Iris pigment epithelial cell (primary cell): ENCODE results near the gene IQCM.

ENCODE experiments used
- DNase-seq: peaks from one replicate; pipeline ENCODE4 v3.0.0-alpha.2; 2011; ENCODE audit warnings: low read depth

The IQCM gene

DNA sequence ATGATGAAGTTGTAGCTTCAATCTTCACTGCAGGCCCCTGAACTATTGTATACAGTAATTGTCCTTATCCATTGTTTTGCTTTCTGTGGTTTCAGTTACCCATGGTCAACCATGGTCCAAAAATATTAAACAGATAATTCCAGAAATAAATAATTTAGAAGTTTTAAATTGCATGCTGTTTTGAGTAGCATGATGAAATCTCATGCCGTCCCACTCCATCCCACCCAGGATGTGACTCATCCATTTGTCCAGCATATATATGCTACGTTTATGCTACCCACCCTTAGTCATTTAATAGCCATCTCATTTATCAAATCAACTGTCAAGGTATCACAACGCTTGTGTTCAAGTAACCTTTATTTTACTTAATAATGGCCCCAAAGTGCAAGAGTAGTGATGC is 34.5 kb downstream of the IQCM start:
- DNase-seq: peak; percentile 87

DNA sequence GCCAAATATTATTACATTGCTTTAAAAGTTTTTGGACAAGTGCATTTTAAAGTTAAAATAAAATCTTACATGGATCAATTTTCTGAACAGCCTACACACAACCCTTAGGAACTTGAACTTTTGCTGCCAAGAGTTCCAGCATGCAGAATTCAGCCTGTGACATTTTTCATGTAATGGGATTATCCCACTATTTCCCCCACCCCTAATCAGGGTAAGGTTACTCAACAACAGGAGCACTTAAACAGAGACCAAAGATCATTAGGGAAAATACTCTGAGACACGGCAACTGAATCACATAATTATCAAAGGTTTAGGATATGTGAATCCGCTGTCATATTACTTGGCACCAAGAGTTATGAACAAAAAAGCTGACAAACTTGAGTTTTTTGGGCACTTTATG is 47.2 kb downstream of the IQCM start:
- DNase-seq: no peak

DNA sequence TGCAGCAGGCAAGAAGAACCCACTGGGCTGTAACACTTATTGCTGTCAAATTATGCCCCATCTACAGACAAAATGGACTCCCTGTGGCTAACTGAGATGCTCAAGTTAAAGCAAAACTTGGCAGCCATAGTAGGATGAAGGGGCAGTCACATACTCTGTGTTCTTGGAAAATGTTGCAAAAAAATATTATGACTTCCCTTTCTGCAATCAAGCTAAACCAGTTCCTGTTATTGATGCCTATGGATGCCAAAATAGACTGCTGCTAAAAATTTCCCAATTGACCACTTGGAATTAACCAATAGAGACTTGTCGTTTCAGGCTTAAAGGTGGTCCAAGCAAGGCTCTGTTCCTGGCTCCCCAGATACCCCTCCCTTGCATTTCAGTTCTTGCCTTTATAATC is 49.5 kb downstream of the IQCM start:
- DNase-seq: no peak

DNA sequence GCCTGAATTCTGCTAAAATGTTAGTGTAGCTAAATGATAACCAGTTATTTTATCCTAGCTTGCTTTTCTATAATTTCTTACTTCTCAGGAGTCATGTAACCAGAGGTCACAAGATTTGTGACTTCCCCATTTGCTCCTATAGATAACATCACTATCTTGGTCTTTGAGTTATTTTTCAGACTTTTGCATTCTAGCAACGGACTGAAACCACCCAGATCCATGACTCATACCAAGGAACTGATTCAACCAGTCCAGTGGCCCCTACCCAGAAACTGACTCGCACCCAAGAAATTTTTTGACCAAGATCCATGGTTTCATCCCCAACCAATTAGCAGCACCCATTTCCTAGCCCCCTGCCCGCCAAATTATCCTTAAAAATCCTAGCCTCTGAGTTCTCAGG is 50.0 kb downstream of the IQCM start:
- peak; percentile 55 for DNase-seq

- DNase-seq: no peak
Observed at GRCh38 chr4:149755969-149756368, 59.7 kb downstream of the IQCM start.

DNA sequence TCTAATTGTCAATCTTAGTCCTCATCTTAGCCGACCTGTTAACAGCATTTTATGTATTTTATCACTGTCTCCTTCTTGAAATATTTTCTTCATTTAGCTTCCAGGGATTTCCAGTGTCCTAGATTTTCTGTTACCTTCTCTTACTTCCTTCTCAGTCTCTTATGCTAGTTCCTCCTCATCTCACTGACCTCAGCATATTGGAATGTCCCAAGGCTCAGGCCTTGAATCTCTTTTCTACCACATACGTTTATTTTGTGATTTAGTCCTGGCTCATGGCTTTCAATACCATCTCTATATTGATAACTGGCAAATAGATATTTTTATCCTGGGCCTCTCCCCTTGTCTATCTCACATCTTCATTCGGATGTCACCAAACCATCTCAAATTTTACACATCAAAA is 61.1 kb downstream of the IQCM start:
- peak; percentile 64 for DNase-seq

DNA sequence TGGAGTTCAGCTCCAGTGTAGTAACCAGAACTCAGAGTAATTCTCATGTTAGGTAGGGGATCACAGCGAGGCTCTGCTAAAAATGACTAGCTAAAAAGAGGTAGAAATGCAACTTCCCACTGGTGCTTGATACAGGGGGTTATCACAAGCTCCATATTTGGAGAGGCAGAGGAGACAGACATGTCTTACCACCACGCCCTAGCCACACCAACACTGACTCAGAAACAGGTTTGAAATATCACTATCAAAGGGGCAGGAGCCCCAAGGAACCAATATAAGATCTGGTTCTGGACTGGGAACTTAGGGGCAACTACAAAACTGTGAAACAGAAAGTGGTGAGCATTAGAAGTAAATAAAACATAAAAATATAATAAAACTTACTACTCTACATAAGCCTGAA is 62.9 kb downstream of the IQCM start:
- DNase-seq: no peak

GRCh38 chr4:149751174-149751573 is 64.5 kb downstream of the IQCM start:
- no peak for DNase-seq

GRCh38 chr4:149749784-149750183 is 65.9 kb downstream of the IQCM start:
- no peak for DNase-seq

GRCh38 chr4:149747646-149748045 is 68.0 kb downstream of the IQCM start:
- DNase-seq: no peak

GRCh38 chr4:149746276-149746675 is 69.4 kb downstream of the IQCM start:
- DNase-seq: no peak

GRCh38 chr4:149741186-149741831 is 74.3 kb downstream of the IQCM start:
- DNase-seq: no peak

DNA sequence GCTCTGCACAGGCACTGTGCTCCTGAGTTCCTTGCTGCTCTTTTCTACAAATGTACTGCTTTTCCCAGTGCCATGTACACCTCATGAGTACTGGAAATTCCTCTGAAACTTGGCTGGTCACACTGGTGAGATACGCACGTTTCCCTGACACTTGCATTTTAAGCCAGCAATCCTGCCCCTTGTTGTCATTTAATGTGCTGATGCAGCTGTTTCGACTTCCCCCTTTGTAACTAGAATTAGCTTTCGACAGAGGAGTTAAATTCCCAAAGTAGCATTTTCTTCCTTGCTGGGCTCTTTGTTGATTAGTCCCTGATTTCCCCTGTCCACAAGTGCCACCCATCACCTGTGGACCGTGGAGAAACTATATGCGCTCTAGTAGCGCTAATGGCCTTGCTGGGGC is 77.5 kb downstream of the IQCM start:
- DNase-seq: no peak

- DNase-seq: peak; percentile 28
Observed at GRCh38 chr4:149735796-149736195, 79.8 kb downstream of the IQCM start.

- DNase-seq: no peak
Observed at GRCh38 chr4:149728444-149728843, 87.2 kb downstream of the IQCM start.

GRCh38 chr4:149727663-149728062 is 88.0 kb downstream of the IQCM start:
- no peak for DNase-seq

DNA sequence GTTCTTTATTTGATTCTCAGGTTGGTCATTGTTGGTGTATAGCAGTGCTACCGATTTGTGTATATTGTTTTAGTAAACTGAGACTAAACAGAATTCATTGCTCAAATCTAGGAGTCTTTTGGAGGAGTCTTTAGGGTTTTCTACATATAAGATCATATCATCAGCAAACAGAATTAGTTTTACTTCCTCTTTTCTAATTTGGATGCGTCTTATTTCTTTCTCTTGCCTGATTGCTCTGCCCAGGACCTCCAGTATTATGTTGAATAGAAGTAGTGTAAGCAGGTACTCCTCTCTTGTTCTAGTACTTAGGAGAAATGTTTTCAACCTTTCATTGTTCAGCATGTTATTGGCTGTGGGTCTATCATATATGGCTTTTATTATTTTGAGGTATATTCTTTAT is 92.6 kb downstream of the IQCM start:
- DNase-seq: no peak

DNA sequence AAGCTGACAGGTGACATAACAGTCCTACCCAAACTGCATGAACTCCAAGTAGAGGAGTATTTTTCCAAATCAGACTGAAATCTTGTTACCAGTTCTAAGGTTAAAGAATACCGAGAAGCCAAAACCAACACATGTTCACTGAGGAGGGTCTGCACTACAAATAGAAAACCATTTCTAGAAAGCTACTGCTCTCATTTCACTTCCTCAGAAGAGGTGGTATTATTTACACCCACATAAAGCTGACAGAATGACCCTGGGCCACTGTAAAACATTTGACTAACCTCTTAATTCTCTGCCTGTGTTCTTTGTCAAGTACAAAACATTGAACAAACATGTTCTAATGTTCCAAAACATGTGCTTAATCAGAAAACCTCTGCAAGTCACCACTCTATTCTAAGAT is 95.8 kb downstream of the IQCM start:
- DNase-seq: no peak

DNA sequence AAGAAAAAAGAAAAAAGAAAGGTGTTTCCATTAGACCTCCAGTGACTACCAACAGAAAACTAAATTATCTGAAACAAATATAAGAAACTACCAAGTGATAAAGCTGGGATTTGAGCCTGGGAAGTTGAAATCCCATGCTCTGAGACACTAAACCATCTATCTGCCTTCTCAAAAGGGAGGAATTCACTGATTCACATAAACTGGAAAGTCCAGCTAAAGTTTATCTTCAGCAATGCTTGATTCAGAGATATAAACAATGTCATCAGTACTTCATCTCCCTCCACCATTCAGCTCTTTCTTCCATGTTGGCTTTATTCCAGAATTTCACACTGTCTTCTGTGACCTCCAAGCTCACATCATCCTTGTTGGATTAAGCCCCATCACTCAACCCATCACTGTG is 96.3 kb downstream of the IQCM start:
- no peak for DNase-seq

- no peak for DNase-seq
Observed at GRCh38 chr4:149718500-149718899, 97.1 kb downstream of the IQCM start.

- DNase-seq: no peak
Observed at GRCh38 chr4:149716728-149717127, 98.9 kb downstream of the IQCM start.

DNA sequence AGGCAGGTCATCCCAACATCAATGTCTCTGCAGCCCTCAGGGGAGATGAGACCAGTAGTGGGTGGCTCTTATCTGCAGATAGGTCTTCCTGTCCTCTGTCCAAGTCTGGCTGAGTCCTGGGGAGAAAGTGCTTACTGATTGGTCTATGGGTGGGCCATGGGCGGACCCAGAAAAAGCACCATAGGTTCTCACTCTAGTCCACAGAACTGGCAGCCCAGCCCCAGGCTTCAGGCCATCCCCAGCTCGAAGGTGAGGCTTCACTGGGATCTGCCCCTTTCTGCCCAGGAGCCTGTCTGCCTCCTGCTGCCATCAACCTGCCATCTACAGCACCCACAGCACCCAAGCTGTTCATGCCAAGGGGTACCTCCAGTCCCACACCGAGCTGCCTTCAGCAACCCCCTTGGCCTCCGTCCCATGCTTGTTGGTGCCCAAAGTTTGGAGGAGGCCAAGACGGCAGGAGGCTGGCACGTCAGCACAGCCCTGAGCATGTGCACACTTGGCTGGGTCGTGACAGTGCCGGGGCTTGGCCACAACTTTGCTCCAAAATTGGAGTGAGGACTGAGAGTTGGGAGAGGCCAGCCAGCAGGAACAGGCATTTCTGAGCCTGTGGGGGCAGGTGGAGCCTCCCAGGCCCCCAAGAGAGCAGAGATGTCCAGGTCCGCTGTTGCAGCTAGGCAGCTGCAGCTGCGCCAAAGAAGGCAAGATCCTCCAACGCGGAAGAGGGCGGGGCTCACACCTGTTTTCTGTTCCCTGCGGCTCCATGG is 99.6 kb downstream of the IQCM start:
- no peak for DNase-seq

DNA sequence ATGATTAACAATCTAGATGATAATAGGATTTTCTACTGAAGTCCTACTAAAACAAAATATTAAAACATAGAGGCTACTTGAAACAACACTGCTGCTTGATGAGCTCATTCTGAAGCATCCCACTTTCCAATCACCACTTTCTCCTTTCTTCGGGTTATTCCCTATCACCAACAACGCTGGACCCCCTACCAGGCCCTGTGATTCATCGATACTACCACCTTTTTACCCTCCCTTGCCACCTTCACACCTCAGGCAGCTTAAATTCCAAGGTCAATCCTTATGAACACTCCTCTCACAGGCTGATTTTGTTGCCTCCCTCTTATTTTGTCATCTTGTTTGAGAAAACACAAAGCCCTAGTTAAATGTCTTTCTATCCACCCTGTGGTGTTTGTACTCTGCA is 102.6 kb downstream of the IQCM start:
- DNase-seq: no peak
